DOHH2 (cell line): ENCODE data around the gene CACNA2D3.

ENCODE experiments used
- H3F3A ChIP-seq: fragments of 200-600 bp; sonication (generic), shearing (Covaris generic); 2 replicates; pipeline ENCODE4 v1.6.0; 2016; ENCODE audit warnings: antibody characterized with exemption, mild to moderate bottlenecking; ENCODE audit not compliant: control insufficient read depth, insufficient read depth
- H3K27ac ChIP-seq: fragments of 200-600 bp; sonication (generic); 2 replicates; pipeline ENCODE4 v1.5.1; 2014; ENCODE audit warnings: low read depth, mild to moderate bottlenecking, low read length, moderate library complexity
- H3K27me3 ChIP-seq: fragments of 200-600 bp; sonication (generic); 2 replicates; pipeline ENCODE4 v1.6.1; 2014; ENCODE audit warnings: mild to moderate bottlenecking, low read length, mixed read lengths; ENCODE audit not compliant: control insufficient read depth
- H3K36me3 ChIP-seq: fragments of 200-600 bp; sonication (generic); 2 replicates; pipeline ENCODE4 v1.6.1; 2014; ENCODE audit warnings: mild to moderate bottlenecking, low read length, moderate library complexity, mixed read lengths; ENCODE audit not compliant: control insufficient read depth
- H3K4me1 ChIP-seq: fragments of 200-600 bp; sonication (generic); 2 replicates; pipeline ENCODE4 v1.6.1; 2014; ENCODE audit warnings: mild to moderate bottlenecking, low read length, mixed read lengths; ENCODE audit not compliant: control insufficient read depth
- H3K4me2 ChIP-seq: fragments of 200-600 bp; sonication (generic); 2 replicates; pipeline ENCODE4 v1.6.0; 2014; ENCODE audit warnings: mild to moderate bottlenecking, low read length, moderate library complexity
- H3K4me3 ChIP-seq: fragments of 200-600 bp; sonication (generic); 2 replicates; pipeline ENCODE4 v1.5.1; 2014; ENCODE audit warnings: mild to moderate bottlenecking, low read length, mixed read lengths
- H3K79me2 ChIP-seq: fragments of 200-600 bp; sonication (generic); 2 replicates; pipeline ENCODE4 v1.6.1; 2014; ENCODE audit warnings: mild to moderate bottlenecking, low read length, mixed read lengths; ENCODE audit not compliant: control insufficient read depth
- H3K9me2 ChIP-seq: fragments of 200-600 bp; sonication (generic); replicated peaks from 2 replicates; pipeline ENCODE4 v1.6.1; 2014; ENCODE audit warnings: mild to moderate bottlenecking, low read length, mixed read lengths; ENCODE audit not compliant: control insufficient read depth
- H3K9me3 ChIP-seq: fragments of 200-600 bp; sonication (generic); 2 replicates; pipeline ENCODE4 v1.6.1; 2014; ENCODE audit warnings: antibody characterized with exemption, low read length, mixed read lengths; ENCODE audit not compliant: control insufficient read depth, insufficient read depth
- H4K20me1 ChIP-seq: fragments of 200-600 bp; sonication (generic); 2 replicates; pipeline ENCODE4 v1.6.0; 2014; ENCODE audit warnings: low read depth, mild to moderate bottlenecking, antibody characterized with exemption, low read length, moderate library complexity; ENCODE audit not compliant: control insufficient read depth, insufficient read depth
- EZH2phosphoT487 ChIP-seq: fragments of 200-600 bp; sonication (generic); IDR thresholded peaks from 2 replicates; pipeline ENCODE4 v1.6.1; 2017; ENCODE audit warnings: borderline replicate concordance, mild to moderate bottlenecking, antibody characterized with exemption, low read length, moderate library complexity, mixed read lengths
- TF ChIP-seq, protein P1 (sequence below): fragments of 200-600 bp; sonication (generic); IDR thresholded peaks from one replicate; pipeline ENCODE4 v1.5.1; 2014; ENCODE audit warnings: antibody characterized with exemption, mild to moderate bottlenecking, low read depth, low read length; ENCODE audit not compliant: poor library complexity, severe bottlenecking

The CACNA2D3 gene

DNA sequence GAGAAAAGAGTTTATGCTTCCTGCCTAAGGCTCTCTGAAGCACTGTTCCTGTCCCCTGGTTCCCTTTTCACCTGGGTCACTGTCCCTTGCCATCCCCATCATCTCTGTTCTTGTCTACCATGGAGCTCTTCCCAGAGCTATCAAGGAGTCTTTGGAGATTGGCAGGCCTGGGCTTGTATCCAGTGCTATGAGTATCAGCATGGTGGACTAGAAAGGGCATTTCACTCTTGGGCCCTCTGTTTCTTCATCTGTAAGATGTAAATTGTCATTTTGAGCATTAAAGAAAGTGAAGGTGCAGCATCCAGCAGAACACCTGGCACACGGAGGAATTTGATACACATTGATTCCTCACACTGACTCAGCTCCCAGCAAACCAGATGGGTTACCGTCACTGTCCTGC lies 388.2 kb downstream of the CACNA2D3 start:
- TF ChIP-seq, protein P1, sequence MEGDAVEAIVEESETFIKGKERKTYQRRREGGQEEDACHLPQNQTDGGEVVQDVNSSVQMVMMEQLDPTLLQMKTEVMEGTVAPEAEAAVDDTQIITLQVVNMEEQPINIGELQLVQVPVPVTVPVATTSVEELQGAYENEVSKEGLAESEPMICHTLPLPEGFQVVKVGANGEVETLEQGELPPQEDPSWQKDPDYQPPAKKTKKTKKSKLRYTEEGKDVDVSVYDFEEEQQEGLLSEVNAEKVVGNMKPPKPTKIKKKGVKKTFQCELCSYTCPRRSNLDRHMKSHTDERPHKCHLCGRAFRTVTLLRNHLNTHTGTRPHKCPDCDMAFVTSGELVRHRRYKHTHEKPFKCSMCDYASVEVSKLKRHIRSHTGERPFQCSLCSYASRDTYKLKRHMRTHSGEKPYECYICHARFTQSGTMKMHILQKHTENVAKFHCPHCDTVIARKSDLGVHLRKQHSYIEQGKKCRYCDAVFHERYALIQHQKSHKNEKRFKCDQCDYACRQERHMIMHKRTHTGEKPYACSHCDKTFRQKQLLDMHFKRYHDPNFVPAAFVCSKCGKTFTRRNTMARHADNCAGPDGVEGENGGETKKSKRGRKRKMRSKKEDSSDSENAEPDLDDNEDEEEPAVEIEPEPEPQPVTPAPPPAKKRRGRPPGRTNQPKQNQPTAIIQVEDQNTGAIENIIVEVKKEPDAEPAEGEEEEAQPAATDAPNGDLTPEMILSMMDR = no peak
- TF ChIP-seq EZH2phosphoT487 = no peak
- Histone ChIP-seq H3K27ac (no peak overlapping the region), H3K4me3 (no peak overlapping the region), H3K36me3 (no peaks in the 10 kb centered on the region), H3K4me2 (no peak overlapping the region), H3K4me1 (no peaks in the 10 kb centered on the region), H3F3A (no peaks in the 10 kb centered on the region), H3K9me2 (no peaks in the 10 kb centered on the region), H3K27me3 (no peaks in the 10 kb centered on the region), H4K20me1 (no peaks in the 10 kb centered on the region), H3K79me2 (no peaks in the 10 kb centered on the region), H3K9me3 (no peaks in the 10 kb centered on the region)

DNA sequence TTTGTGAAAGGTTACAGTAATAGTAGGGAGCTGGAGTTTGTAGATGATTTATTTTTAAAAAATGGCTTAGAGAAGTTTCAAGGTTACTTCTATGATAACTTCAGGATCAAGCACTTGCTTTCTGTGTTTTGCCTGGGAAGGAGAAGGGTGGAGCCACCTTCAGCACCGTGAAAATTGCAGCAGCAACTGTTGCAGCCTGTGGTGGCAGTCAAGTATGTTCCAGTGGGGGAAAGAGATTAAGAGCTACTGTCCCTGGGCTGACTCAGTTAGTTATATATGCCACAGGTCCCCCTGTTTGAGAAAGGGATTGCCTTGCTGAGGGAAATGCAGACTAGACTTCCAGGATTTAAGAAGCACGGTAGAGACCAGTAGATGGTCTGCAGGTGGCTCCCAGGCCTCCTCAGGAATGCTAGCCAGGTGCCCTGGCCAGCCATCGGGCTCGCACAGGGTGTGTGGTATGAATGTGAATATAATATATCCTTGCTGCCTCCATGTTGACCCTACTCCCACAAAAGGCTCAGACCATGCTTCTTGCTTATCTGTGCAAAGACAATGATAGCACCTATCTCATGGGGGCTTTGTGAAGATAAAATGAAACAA lies 389.5 kb downstream of the CACNA2D3 start:
- H3K27me3 ChIP-seq = no peaks in the 10 kb centered on the region
- H3K4me1 ChIP-seq = no peaks in the 10 kb centered on the region
- H4K20me1 ChIP-seq = no peaks in the 10 kb centered on the region
- no peaks in the 10 kb centered on the region for H3K9me2 ChIP-seq
- no peaks in the 10 kb centered on the region for H3K9me3 ChIP-seq
- H3K27ac ChIP-seq = no peak overlapping the region
- TF ChIP-seq, protein P1 = no peak
- no peak for TF ChIP-seq EZH2phosphoT487
- no peak overlapping the region for H3K4me2 ChIP-seq
- no peaks in the 10 kb centered on the region for H3K36me3 ChIP-seq
- no peaks in the 10 kb centered on the region for H3F3A ChIP-seq
- H3K4me3 ChIP-seq = no peak overlapping the region
- no peaks in the 10 kb centered on the region for H3K79me2 ChIP-seq

GRCh38 chr3:54514006-54514405 lies 391.7 kb downstream of the CACNA2D3 start:
- Histone ChIP-seq H4K20me1 (no peaks in the 10 kb centered on the region), H3K9me2 (no peaks in the 10 kb centered on the region), H3F3A (no peaks in the 10 kb centered on the region), H3K9me3 (no peaks in the 10 kb centered on the region), H3K79me2 (no peaks in the 10 kb centered on the region), H3K4me3 (no peak overlapping the region), H3K27me3 (no peaks in the 10 kb centered on the region), H3K27ac (no peak overlapping the region), H3K4me2 (no peak overlapping the region), H3K36me3 (no peaks in the 10 kb centered on the region), H3K4me1 (no peaks in the 10 kb centered on the region)
- TF ChIP-seq, protein P1 = no peak
- TF ChIP-seq EZH2phosphoT487 = no peak

DNA sequence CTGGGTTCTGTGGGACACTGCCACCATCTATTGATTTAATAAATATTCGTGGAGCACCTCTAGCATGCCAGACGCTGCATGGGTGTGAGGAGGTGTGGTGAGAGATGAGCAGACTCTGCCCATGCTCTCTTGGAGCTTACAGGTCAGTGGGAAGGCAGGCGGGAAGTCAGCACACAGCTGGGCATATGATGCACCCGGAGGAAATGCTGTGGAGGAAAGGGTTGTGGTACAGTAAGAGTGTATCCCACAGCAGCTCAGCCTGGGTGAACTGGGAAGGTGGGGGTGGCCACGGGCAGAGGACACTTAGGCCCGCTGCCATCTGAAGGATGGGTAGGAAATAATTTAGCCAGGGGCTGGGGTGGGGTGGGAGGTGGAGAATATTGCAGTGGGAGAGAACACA lies 392.1 kb downstream of the CACNA2D3 start:
- no peak for TF ChIP-seq EZH2phosphoT487
- TF ChIP-seq, protein P1 = no peak
- Histone ChIP-seq H3K4me2 (no peak overlapping the region), H3K27ac (no peak overlapping the region), H3K4me3 (no peak overlapping the region), H3K36me3 (no peaks in the 10 kb centered on the region), H3F3A (no peaks in the 10 kb centered on the region), H3K4me1 (no peaks in the 10 kb centered on the region), H3K9me2 (no peaks in the 10 kb centered on the region), H3K27me3 (no peaks in the 10 kb centered on the region), H4K20me1 (no peaks in the 10 kb centered on the region), H3K79me2 (no peaks in the 10 kb centered on the region), H3K9me3 (no peaks in the 10 kb centered on the region)
